Panc1 (cell line): ENCODE results near the gene SIK2.

Experiments
- REST ChIP-seq, 2 experiments: IDR thresholded peaks; 2 replicates each; pipeline ENCODE4 v1.6.1; 2011 to 2012; ENCODE audit warnings: low read depth in 2 of 2, control low read depth in 1 of 2, low read length in 1 of 2, mild to moderate bottlenecking in 1 of 2, moderate library complexity in 1 of 2; ENCODE audit not compliant: insufficient read depth in 1 of 2
- SIN3A ChIP-seq: IDR thresholded peaks from 2 replicates; pipeline ENCODE4 v1.6.1; 2012; ENCODE audit warnings: low read depth, mild to moderate bottlenecking, low read length, moderate library complexity, borderline replicate concordance; ENCODE audit not compliant: insufficient read depth
- TCF7L2 ChIP-seq: IDR thresholded peaks from 2 replicates; pipeline ENCODE4 v1.6.1; 2011; ENCODE audit warnings: mild to moderate bottlenecking, low read depth, low read length, inconsistent platforms
- TF ChIP-seq, protein P1 (sequence below): fragments of 450-650 bp; IDR thresholded peaks from 2 replicates; pipeline ENCODE4 v1.5.1; 2017; ENCODE audit warnings: mild to moderate bottlenecking

- TF ChIP-seq, protein P1, sequence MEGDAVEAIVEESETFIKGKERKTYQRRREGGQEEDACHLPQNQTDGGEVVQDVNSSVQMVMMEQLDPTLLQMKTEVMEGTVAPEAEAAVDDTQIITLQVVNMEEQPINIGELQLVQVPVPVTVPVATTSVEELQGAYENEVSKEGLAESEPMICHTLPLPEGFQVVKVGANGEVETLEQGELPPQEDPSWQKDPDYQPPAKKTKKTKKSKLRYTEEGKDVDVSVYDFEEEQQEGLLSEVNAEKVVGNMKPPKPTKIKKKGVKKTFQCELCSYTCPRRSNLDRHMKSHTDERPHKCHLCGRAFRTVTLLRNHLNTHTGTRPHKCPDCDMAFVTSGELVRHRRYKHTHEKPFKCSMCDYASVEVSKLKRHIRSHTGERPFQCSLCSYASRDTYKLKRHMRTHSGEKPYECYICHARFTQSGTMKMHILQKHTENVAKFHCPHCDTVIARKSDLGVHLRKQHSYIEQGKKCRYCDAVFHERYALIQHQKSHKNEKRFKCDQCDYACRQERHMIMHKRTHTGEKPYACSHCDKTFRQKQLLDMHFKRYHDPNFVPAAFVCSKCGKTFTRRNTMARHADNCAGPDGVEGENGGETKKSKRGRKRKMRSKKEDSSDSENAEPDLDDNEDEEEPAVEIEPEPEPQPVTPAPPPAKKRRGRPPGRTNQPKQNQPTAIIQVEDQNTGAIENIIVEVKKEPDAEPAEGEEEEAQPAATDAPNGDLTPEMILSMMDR: no peak
- no peak for TF ChIP-seq REST (IDR thresholded peaks at IDR 0.05; ENCODE audit: insufficient read depth in 1 of 2, low read depth in 2 of 2, low read length in 1 of 2)
- TF ChIP-seq SIN3A: no peak
- no peak for TF ChIP-seq TCF7L2
These were observed 21.3 kb downstream of the SIK2 start for GRCh38 chr11:111623527-111624030.
